Brain pericyte (primary cell): Measurements from ENCODE around the gene NSF.
"Not testable (repeated sequence)": the region's sequence is repeated elsewhere in the genome, so short reads cannot be mapped to it uniquely, and the experiment has no call there.

ENCODE experiments used
- DNase-seq: peaks from one replicate; pipeline ENCODE4 v3.0.0-alpha.2; 2012; ENCODE audit warnings: low read depth, low spot score

Gene NSF

DNA sequence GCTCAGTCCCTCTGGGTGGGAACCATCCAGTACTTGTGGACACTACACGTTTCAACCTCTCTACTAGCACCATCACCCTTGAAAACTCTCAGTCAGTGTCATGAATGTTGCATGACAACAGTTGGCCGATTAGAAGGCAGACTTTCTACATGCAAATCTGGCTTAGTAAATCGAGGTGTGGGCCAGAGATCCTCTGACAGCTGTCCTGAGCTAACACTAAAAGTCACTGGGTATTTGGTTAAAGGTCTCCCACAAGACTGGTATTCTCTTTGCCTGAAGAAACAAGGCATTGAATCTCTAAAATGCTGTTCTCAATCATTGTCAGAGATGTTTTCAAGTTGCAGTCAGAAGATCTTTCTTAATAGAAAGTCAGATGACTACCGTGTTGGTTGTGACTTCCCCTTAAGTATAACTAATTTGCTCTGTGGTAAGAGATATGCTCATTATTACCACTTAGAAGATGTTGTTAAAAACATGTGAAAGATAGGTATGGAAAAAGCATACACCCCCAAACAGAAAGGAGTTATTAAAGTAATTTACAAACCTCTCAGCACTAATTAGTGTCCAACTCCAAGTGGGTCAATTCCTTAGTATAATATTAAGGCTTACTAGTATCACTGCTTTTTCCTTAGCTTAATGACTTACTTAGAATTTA, 165.7 kb downstream of the NSF start:
- no peak for DNase-seq

GRCh38 chr17:46756861-46757260, 166.4 kb downstream of the NSF start:
- no peak for DNase-seq

GRCh38 chr17:46757588-46757987, 167.1 kb downstream of the NSF start:
- not testable (repeated sequence) for DNase-seq

GRCh38 chr17:46758614-46759013, 168.1 kb downstream of the NSF start:
- DNase-seq, result no peak

GRCh38 chr17:46759141-46759540, 168.7 kb downstream of the NSF start:
- no peak for DNase-seq

- no peak for DNase-seq
These were observed 172.9 kb downstream of the NSF start for GRCh38 chr17:46763416-46763815.

- DNase-seq, result no peak
These were observed 173.7 kb downstream of the NSF start for GRCh38 chr17:46764000-46764708.

- no peak for DNase-seq
These were observed 174.4 kb downstream of the NSF start for GRCh38 chr17:46764709-46765401.

GRCh38 chr17:46765453-46765852, 175.0 kb downstream of the NSF start:
- no peak for DNase-seq

DNA sequence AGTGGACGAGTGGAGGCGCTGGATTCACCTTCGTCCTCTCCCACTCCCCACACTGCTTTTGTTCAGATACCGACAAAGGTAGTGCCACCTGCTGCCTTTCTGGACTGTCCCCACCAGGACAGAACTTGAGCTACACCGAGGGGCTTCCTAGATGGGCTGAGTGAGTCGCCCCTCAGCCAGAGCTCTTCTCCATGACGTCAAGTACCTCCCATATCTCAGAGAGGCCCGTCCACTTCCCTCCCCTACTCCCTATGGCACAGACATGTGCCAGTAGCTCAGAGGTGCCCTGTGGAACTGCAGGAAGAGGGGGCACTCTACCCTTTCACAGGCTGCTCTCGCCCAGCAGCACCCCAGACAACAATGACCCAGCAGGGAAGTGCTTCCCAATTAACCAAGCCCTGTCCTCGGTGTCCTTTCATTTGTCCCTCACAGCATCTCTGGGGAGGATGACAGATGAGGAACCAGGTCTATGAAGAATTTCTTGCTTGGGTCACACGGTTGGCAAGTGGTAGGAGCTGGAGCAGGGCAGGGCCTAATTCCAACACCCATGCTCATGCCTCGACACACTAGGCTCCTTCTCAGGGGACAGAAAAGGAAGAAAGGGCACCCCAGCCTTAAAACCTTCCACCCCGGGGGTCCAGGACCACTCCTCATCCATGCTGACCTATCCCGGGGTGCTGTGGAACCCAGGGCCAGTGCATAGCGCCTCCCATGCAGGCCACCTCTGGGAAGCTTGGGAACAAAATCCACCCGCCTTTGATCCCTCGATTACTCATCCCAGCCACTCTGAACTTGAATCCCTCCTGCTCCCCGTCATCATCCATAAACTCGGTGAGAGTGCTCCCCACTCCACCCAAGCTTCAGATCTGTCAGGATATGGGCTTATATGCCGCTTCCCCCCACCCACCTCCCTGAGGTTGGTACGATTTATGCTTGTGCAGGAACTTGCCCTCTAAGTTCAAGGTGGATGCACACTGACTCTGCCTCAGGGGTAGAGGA, 176.3 kb downstream of the NSF start:
- DNase-seq, result no peak

GRCh38 chr17:46768540-46768870, 178.0 kb downstream of the NSF start:
- no peak for DNase-seq

- DNase-seq, result not testable (repeated sequence)
These were observed 178.4 kb downstream of the NSF start for GRCh38 chr17:46768896-46769295.

DNA sequence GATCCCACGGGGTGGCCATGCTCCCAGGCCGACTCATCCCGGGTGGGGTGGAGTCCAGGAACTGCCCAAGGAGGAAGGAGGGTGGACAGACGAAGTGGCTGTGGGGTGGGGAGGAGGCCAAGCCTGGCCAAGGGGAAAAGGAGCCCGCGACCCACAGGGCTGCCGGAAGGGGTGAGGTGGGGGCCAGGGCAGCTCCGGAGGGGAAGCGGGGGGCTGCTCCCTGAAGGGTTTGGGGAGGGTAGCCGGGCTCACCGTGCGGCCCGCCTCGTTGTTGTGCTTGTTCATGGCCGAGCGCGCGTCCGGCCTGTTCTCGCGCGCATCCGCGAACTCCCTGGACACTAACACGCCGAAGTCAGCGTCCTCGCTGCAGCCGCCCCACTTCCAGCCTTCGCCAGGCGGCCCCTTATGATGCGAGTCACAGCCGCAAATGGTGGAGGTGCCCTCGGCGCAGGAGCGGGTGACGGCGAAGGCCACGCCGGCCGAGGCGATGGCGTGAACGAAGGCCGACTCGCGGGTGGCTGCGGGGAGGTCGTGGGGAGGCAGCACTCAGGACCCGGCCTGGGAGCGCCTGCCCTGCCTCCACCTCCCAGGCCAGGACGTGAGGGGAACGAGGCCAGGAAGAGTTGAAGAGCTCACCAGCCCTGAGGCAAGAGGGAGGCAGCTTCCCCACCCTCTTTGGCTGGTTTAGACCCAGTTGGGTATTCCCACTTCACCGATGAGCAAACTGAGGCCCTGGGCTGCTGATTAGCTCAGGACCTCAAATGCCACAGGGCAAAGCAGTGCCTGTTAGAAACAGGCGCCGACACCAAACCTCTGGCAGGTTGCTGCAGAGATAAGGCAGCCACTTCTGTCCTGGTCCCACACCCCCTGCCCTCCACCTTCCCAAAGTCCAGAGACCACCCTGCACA, 179.3 kb downstream of the NSF start:
- no peak for DNase-seq

- no peak for DNase-seq
These were observed 180.0 kb downstream of the NSF start for GRCh38 chr17:46770439-46770817.

GRCh38 chr17:46770818-46771560, 180.5 kb downstream of the NSF start:
- DNase-seq, result no peak

DNA sequence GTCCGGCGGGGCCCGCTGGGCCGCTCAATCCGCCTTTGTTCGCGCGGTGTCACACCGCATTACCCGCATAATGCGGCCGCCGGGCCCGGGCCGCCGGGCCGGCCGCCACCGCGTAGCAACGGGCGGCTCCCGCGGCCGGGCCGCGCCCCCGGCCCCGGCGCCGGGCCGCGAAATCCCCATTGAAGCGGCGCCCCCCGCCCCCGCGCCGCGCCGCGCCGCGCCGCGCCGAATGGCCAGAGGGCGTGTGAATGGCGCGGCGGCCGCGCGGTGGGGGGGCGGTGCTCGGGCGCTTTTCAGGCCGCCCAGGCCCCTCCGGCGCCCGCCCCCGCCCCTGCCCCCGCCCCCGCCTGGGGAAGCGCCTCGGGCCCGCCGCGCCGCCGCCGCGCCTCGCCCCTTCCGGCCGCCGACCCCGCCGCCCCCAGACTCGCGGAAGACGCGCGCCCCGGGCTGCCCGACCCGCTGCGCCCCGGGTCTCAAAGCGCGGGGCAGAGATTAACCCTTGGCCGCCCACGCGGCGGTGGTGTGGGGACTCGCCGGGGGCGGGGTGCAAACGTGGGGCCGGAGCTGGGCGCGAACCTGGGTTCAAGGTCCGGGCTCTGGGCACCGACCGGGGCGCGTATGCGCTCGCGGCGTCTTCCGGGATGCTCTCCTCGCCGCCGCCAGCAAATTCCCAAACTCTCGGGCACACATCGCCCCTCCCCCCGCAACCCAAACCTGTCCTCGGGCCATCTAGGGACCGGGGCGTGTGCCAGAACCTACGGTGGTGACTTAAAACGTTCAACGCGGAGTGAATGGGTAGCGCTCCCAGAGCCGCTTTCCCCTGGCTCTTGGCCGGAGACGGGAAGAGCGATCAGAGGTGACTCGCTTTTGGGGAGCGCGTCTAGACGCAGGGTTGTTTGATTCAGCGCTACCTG, 181.3 kb downstream of the NSF start:
- no peak for DNase-seq

DNA sequence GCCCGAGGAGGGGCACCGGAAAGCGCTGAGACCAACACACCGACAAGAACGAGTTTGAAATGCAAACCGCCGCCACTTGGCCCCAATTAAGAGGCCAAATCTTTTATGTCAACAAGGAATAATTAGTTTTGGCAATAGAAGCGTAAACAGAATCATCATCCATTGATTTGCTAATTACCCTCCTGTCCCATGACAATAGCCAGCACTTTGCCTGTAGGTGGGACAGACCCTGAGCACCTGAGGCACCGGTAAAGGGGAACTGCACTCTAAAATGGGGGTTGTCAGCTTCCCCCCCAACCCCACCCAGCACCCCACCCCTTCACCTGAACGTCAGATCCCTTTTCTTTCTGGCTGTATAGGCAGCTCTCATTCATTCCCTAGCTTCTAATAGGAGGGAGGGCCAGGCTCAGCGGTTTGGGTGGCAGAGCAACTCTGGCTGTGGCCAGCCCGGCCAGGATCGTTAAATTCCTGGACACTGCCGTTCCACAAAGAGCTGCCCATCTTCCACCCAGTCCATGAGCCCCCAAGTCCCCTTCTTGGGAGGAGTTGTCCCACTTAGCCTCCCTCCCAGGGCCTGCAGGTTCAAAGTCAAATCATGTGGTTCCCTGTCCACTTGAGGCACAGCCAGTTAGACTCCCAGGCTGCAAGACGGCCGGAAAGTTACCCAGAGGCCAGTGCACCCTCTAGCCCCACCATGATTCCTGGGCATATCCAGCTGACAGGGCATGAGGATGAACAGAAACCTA, 182.2 kb downstream of the NSF start:
- no peak for DNase-seq

- no peak for DNase-seq
These were observed 182.7 kb downstream of the NSF start for GRCh38 chr17:46773221-46773605.
